GM19372 (cell line): ENCODE results near the gene MAP2K3.
"Not testable (repeated sequence)": the region's sequence is repeated elsewhere in the genome, so short reads cannot be mapped to it uniquely, and the experiment has no call there.

Source experiments
- ATAC-seq: cut with Tn5 transposase; IDR thresholded peaks from one replicate; pipeline ENCODE4 v1.9.1; 2021; ENCODE audit warnings: mild to moderate bottlenecking, low read depth, moderate library complexity; ENCODE audit not compliant: unreplicated experiment

The MAP2K3 gene

DNA sequence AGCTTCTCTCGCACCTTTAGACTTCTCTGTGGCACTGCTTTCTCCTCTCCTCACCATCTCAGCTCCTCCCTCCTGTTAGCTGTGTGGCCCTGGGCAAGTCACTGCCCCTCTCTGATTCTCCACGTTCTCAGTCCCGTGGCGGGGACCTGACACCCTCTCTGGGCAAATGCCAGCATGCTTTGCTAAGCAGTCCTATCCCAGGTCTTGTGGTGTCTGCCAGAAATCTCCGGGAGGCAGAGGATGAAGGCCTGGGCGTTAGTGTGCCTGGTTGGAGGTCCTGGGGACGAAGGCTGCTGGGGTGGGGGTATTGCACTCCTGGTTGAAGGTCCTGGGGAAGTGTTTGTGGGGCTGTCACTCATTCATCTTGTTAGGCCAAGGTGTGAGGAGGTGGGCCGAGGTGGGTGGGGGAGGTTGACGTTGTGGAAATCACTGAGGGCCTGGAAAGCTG lies 37.3 kb downstream of the MAP2K3 start:
- ATAC-seq = not testable (repeated sequence)

DNA sequence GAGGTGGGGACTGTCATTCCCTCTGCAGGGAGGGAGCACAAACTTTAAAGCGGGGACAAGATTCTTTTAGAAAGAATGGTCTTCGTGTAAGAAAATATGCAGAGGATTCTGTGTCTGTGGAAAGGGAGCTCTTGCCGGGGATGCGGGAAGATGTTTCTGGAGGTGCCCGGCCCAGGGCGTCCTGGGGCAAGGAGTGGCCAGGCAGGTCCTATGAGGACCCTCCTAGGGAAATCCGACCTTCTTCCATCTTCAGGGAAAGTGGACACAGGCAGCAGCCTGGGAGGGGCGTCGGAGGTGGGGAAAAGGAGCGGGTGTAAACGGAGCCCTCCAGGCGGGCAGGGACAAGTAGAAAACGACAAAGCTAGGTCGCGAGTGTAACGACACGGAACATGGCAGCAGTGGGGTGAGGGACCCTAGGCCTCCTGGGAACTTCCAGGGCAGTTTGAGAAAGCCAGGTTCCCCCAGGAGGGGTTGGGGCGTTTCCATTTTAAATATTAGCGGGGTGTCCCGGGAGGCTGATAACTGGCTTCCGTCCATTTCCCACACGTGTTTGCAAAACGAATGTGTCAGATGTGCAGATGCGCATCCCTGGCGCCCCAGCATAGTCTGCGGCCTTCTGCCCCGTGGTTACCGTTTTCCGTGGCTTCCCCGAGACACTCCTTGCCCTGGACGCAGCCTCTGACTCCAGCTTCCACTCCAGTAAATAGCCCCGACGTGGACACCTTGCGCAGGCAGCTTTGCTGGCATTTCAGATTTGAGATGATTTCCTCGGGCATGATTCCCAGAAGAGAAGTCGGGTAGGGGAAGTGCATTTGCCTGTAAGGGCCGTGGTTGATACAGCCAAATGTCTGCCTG lies 39.0 kb downstream of the MAP2K3 start:
- ATAC-seq = not testable (repeated sequence)

DNA sequence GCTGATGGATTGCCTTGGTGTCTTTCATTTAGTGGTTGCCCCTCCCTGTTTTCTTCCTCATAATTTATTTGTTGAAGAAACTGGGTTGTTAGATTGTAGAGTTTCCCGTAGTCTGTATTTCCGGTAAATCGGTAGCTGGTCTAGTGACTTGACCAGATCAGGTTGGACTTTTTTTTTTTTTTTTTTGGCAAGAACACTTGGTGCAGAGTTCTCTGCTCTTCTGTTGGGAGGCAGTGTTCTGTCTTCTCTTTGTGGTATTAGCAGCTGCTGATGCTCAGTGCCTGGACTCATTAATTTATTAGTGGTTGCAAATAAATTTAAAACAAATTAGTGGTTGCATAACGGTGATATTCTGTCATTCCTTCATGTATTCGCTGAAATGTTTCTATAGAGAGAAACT lies 40.2 kb downstream of the MAP2K3 start:
- ATAC-seq = not testable (repeated sequence)

DNA sequence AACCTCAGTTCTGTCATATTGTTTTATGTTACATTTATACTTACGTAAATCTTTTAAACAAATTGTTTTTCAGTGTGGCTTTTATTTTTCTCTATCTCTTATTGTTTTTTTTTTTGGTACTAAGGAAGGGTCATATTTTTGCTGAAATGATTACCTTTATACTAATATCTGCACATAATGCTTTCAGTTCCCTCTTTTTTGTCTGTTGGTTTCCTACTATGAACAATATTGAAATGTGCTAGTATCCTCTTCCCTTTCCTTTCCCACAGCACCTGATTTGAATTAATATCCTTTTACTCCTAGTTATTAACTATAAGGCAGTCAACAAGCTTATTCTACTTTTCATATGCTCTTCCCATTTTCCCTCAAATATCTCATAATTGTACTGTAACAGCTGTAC lies 43.4 kb downstream of the MAP2K3 start:
- not testable (repeated sequence) for ATAC-seq

DNA sequence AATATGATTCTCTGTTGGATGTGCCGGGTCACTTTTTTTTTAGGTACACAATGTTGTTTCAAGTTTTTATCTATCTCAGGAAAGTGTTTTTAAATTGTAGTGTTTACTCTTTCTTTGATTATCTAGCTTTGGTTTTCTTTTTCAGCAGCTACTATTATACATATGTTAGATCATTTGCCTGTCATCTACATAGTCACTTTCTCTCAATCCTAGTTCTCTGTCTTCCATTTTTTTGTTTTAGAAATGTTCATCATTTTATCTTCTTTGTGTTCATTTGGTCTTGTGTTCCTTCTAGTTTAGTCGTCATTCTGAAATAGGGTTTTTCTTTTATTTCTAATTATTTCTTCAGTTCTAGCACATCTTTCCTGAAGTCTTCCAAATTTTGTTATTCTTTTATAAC lies 44.3 kb downstream of the MAP2K3 start:
- not testable (repeated sequence) for ATAC-seq

DNA sequence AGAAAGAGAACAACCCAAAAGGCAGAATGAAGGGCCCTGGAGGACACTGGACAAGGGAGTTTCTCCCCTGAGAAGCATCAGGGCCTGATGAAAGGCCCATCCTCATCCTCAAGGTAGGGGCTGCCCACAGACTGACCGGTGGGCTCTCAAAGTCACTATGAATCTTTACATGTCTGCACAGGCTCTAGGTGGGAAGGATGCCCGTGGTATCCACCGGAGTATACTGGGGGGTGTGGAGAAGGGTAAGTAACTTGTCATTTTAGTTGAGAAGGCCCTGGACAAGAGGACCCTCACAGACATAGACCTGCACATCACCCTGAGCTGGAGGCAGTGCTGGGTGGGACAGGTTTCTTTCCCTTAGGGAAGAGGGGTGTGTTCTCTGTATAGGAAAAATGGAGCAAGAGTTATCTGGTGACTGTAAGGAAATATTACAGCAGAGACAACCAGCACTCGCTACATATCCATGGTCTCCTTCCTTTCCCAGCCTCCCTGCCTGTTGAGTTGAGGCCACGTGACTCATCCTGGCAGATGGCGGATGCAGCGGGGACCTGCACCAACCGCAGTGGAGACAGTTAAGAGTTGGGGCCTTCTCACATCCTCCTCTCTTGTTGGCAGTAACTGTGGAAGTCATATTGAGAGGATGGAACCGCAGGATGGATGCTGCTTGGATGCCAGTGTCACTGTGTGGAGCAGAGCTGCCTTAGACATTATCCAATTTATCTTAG lies 46.1 kb downstream of the MAP2K3 start:
- no peak for ATAC-seq

DNA sequence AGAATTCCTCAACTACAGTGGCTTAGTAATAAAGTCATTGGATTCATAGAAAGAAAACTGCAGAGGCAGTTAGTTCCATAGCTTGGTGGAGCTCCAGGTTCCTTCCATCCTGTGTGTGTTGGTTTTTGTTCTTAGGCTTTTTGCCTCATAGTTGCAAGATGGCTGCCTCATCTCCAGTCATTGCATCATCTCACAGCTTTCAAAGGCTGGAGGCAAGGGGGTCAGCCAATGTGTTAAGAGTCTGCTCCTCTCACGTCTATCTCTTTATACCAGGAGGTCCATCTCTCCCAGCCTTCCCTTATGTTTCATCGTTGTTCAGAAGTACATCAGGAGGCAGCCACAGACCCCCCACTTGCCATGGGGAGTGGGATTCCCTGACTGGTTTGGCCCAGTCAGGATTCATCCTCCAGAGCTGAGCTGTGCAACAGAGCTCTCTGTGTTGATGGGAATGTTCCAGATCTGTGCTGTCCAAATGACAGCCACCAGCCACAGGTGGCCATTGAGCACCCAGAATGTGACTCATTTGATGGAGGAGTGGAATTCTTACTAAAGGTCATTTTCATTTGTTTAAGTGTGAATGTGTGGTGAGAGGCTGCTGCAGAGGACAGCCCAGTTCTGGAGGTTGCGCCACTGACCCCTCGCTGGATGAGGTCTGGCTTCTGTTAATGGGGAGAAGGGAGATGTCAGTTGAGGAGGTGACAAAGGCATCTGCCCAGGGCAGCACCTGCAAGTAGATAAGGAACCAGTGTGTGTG lies 52.2 kb downstream of the MAP2K3 start:
- not testable (repeated sequence) for ATAC-seq

DNA sequence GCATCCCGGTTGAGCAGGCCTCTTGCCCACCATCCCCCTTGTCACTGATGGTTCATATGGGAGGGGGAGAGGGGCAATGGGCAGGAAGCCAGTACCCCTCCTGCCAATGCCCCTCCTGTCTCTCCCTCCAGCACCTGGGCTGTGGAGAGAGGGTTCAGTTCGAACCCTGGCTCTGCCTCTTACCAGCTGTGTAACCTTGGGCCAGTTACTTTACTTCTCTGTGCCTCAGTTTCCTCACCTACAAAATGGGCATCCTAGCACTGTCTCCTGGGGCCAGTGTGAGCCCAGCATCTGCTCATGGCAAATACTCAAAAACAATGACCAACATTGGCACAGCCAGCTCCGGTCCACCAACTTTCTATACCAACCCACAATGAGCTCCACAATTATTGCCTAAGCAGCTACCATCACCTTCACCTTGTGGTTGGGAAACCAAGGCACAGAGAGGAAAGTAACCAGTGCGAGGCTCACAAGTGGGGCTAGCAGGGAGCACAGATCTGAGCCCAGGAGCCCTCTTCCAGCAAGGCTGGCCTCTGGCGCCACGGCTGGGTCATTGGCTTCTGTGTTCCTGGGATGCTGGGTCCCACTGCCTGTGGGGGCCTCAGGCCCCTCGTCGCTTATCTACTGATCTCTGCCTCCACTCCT lies 53.6 kb downstream of the MAP2K3 start:
- not testable (repeated sequence) for ATAC-seq

DNA sequence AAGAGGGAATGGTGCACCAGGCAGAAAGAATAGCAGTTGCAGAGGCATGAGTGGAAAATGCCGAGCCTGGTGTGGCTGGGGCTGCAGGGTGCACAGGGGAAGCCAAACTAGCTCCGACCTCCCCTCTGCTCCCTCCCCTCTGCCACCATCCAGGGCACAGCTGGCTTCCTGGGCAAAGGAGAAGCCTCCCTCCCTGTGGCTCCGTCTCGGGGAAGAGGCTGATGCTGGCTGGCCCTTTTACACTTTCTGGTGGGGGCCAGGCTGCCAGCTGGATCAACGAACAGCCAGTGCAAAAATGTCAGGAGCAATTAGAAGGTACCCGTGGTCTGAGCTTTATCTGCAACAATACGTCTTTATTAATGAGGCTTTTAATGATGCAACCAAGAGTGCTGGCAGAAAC lies 54.5 kb downstream of the MAP2K3 start:
- ATAC-seq = no peak

DNA sequence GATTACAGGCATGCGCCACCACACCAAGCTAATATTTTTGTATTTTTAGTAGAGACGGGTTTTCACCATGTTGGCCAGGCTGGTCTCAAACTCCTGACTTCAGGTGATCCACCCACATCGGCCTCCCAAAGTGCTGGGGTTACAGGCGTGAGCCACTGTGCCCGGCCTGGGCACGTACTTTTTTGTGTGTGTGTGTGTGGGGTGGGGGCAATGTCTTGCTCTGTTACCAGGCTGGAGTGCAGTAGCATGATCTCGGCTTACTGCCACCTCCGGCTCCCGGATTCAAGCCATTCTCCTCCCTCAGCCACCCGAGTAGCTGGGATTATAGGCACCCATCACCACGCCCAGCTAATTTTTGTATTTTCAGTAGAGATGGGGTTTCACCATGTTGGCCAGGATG lies 55.1 kb downstream of the MAP2K3 start:
- ATAC-seq = not testable (repeated sequence)

DNA sequence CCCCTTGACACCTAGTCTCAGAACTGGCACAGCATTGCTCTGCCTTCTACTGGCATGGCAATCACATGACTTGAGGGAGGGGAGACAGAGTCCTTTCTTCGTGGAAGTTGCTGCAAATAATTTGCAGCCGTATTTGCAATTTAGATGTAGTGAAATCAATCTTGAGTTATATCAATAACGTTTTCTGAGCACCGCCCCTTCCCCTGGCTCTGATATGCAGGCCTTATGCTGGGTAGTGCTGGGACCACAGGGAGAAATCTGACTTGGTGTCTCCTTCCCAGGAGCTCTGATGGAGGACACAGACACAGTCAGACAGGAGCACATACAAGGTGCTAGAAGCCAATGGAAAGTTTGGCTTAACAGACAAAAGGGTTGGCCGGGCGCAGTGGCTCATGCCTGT lies 55.9 kb downstream of the MAP2K3 start:
- not testable (repeated sequence) for ATAC-seq

DNA sequence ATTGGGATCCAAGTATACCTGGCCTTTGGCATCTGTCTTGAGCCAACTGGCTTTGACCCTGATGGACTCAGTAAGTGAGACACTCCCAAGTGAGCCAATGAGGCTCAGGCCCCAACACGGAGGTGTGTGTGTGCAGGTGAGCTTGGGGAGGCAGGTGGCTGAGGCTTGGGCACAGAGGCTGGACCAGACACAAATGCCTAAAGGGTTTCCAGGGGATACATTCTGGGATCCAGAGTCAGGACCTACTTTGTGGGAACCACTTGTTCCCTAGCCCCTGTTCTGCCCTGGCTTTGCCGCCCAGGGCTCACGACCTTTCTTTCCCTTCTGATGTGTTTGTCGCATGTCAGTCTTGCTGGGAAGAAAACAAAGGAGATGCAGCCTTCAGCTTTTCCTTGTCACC lies 56.8 kb downstream of the MAP2K3 start:
- ATAC-seq = not testable (repeated sequence)

DNA sequence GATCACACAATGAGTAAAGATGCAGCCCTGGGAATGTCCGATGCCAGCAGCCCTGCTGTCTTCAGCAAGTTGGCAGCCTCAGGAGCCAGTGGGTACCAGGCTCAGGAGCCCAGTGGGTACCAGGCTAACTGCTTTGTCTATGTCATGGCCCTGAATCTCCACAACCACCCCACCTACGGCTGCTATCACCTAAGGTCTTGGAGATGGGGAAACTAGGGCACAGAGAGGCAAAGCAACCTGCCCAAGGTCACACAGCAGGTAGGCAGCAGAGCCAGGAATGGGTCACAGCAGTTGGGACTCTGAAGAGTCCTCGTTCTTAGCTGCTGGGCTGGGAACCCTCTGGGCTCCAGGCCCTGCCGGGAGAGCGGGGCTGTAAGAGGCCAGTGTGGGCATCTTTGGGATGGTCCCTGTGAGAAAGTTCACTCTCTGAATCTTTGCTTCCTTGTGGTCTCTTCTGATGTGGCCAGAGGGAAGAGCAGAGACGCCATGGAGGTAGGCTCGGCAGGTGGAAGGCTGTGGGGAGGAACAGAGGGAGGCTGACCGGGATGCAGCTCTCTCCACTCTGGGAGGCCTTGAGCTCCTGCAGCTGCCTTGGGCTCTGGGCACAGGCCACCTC lies 57.5 kb downstream of the MAP2K3 start:
- ATAC-seq = not testable (repeated sequence)

DNA sequence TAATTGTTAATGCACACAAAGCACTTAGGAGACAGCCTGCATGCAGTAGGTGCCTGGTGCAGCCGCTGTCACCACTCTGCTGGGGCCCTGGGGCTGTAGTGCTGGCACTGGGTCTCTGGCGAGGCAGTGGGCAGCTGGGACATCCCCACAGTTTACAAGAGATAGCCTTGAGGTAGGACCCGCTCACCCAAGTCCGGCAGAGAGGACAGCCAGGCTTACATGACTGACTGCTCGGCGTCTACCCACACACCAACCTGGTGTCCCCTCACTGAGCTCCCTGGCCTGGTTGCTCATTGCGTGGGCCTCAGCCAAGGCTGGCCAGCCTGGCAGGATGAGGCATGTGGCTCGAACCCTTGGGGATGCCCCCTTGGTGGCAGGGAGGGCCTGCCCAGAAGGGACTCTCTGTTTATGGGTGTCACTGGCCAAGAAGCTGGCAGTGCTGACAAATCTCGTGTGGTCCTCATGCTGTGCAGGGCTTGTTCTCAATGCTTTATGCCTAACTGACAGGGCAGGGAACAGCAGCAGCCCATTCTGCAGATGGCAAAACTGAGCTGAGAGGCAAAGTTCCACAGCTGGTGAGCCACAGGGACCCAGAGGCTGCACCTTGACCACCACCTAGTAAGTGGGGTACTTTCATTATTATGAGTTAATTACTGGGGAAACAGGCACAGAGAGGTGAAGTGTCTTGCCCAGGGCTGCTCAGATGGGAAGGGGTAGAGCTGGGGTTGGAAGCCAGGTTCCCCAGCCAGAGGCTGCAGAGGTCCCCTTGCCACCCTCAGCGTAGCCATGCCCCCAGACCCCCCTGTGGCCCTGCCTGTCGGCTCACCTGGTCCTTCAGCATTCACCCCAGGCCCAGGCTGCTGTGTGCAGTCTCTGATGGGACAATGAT lies 58.8 kb downstream of the MAP2K3 start:
- ATAC-seq = not testable (repeated sequence)

DNA sequence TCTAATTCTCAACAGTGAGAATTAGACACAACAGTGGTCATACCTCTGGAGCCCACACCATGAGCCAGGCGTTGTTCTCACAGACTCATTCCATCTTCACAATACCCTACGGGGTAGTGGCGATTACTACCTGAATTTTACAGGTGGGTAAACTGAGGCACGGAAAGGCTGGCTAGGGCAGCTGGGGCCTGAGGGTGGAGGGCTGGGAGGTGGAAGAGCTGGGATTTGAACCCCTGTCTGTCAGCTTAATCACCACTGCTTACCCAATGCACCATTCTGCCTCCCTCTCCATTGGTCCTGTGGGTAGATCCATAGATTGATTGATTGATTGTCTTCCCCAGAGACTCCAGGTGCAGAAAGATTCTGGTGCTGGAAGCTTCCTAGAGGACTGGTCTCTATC lies 60.3 kb downstream of the MAP2K3 start:
- not testable (repeated sequence) for ATAC-seq

DNA sequence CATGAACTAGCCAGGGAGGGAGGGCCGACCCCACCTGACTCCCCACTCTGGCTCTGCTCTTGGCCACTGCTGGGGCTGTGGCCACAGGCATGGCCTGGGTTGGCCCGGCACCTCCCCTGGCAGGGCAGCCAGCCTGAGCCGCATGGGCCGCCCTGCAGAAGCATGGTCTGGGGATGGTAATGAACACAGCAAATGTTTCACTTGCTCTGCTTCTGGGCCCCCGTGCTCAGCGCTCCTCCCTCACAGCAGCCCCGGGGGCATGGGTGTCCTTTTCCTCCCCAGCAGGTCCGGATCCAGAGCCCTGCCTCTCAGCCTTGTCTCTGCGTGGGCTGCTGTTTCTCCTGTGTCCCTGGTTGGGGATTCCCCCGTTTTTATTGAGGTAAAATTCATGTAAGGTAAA lies 60.7 kb downstream of the MAP2K3 start:
- no peak for ATAC-seq

DNA sequence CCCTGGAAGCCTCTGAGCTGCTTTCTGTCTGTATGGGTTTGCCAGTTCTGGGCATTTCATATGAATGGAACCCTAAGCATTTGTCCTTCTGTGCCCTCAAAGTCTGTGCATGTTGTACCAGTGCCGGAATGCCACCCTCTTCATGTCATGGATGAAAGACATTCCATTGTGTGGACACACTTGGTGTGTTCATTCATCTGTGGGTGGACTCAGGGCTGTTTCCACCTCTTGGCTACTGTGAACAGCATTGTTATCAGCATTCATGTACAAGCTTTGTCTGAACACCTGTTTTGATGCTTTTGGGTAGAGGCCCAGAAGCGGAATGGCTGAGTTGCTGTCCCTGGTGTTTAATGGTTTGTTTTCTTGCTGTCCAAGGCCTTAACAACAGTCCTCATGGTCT lies 61.6 kb downstream of the MAP2K3 start:
- ATAC-seq = not testable (repeated sequence)

DNA sequence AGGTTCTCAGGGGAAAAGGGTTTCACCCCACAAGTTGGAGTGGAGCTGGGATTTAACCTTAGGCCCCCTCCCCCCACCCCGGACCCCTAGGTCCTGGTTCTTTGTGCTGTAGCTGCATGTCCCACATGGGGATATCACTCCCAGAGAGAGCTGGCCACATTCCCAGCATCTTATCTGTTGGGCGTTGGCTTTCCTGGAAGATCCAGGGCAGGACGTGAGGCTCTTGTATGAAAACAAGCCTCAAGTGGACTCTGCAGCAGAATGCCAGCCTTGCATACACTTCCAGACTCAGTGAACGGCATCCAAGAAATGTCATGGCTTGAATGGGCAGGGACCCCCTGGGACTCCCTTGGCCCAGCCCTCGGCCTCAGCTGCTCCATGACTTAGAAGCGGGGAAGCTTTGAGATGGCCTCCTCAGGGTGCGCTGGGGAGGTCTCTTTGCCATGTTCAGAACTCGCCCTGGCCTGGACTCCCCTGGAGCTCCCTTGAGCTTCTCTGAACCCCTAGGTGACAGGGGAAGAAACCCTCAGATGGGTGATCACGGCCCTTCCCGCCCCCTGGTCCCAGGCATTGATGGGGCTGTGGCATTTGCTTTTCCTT lies 62.2 kb downstream of the MAP2K3 start:
- not testable (repeated sequence) for ATAC-seq

DNA sequence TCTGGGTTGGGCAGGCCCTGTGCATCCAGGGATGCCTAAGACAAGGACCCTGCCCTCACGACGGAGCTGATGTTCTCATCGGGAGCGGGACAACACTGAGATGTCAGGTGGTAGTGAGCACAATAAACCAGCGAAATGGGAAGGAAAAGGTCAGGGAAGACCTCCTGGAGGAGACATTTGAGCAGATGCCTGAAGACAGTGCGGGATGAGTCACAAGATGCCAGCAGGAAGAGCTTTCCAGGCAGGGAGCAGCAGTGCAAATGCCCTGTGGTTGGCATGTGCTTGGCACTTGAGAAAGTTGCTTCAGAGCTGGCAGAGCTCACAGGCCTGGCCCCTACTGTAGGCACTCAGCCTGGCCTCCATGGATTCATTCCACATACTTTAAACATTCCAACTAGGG lies 63.1 kb downstream of the MAP2K3 start:
- ATAC-seq = not testable (repeated sequence)
